Activated CD4-positive, alpha-beta memory T cell treated with anti-CD3 and anti-CD28 coated beads, Interleukin-2, amount 10 ng/mL, durations not matched to agents 7 days and 5 days (primary cell): Measurements from ENCODE around the gene ABHD17B. TPM values are rescaled to one million over a fixed set of nuclear protein-coding genes. Genes with fewer than 3 reads are reported as not detected.
"Not testable (repeated sequence)": the region's sequence is repeated elsewhere in the genome, so short reads cannot be mapped to it uniquely, and the experiment has no call there.

Source experiments
- CTCF ChIA-PET: fragments of 350-600 bp; sonication (Branson Sonifier 250); formaldehyde crosslinking; loops from one replicate; lab custom pipeline; 2021; ENCODE audit warnings: antibody characterized with exemption, inconsistent platforms; lab: Charles Lee
- POLR2A ChIA-PET: fragments of 350-600 bp; sonication (Branson Sonifier 250); formaldehyde crosslinking; loops from one replicate; lab custom pipeline; 2021; ENCODE audit warnings: antibody characterized with exemption; lab: Charles Lee
- DNase-seq: peaks from one replicate; pipeline ENCODE4 v3.0.0-alpha.2; 2020
- H3K27ac Mint-ChIP-seq: one replicate; pipeline ENCODE4 v1.8.0; 2021; ENCODE audit warnings: mild to moderate bottlenecking, mixed read lengths
- H3K27me3 Mint-ChIP-seq: one replicate; pipeline ENCODE4 v1.8.0; 2021; ENCODE audit warnings: mixed read lengths
- H3K36me3 Mint-ChIP-seq: one replicate; pipeline ENCODE4 v1.8.0; 2021; ENCODE audit warnings: low read depth, mixed read lengths
- H3K4me1 Mint-ChIP-seq: one replicate; pipeline ENCODE4 v1.8.0; 2021; ENCODE audit warnings: mixed read lengths
- H3K4me3 Mint-ChIP-seq: one replicate; pipeline ENCODE4 v1.8.0; 2021; ENCODE audit warnings: mild to moderate bottlenecking, mixed read lengths
- H3K9me3 Mint-ChIP-seq: one replicate; pipeline ENCODE4 v1.8.0; 2021; ENCODE audit warnings: mixed read lengths
- total RNA-seq, 2 experiments: library from RNA; stranded (reverse); gene quantifications; one replicate each; pipeline ENCODE4 v1.2.3, GENCODE V29; 2021

Gene ABHD17B
- total RNA-seq, 2 experiments from 2014 or later = 25.6 to 27.3 TPM

DNA sequence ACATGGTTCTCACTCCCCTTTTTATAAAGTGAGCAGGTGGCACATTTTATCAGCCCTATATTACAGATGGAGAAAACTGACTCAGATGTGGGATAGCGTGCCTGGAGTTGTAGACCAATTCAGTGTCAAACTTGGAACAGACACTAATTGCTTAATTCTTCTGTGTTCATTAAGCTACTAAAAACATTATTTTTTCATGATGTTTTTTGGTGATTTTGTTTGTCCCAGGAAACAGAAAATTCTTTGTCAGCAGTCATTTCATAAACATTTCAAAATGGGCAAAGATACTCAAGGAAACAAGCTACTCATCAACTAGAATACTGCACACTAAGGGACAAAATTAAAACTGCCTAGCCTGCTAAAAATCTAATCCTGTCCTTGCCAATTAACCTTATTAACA, 2.2 kb downstream of the ABHD17B start:
- Mint-ChIP-seq H3K9me3 (no peaks in the 10 kb centered on the region), H3K4me1 (peaks cover 52% of the 10 kb centered on the region), H3K27me3 (no peaks in the 10 kb centered on the region), H3K4me3 (peak overlapping the region; percentile 97), H3K27ac (no peak overlapping the region), H3K36me3 (peaks cover 20% of the 10 kb centered on the region)
- POLR2A ChIA-PET = interaction anchor here (0.7 kb wide), 1 partner anchor 18 kb away, joined by 3 read pairs; no protein-coding TSS in a partner anchor
- DNase-seq = no peak
- CTCF ChIA-PET = interaction anchor here (2.1 kb wide), 1 partner anchor 14 kb away, joined by 6 read pairs; no protein-coding TSS in a partner anchor

DNA sequence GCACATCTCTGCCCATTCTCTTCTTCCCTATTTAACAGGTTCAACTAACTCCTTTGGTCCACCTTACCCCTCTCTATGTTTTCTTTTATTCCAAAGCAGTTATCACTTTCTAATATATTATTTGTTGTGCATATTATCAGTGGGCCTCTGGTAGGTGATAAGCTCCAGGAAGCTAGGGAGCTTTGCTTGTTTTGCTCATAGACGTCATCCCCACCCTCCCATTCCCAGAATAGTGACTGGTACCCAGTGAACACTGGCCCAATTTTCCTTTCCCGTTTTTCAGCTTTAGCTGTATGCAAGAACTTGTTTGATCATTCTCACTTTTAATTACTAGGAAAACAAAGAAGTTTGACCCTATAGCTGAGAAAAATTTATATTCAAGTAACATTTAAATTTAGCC, 6.9 kb downstream of the ABHD17B start:
- CTCF ChIA-PET = no interaction called here
- H3K27me3 Mint-ChIP-seq = no peaks in the 10 kb centered on the region
- H3K27ac Mint-ChIP-seq = no peak overlapping the region
- peaks cover 17% of the 10 kb centered on the region for H3K36me3 Mint-ChIP-seq
- H3K9me3 Mint-ChIP-seq = no peaks in the 10 kb centered on the region
- POLR2A ChIA-PET = no interaction called here
- DNase-seq = no peak
- H3K4me3 Mint-ChIP-seq = no peak overlapping the region
- peaks cover 56% of the 10 kb centered on the region for H3K4me1 Mint-ChIP-seq

DNA sequence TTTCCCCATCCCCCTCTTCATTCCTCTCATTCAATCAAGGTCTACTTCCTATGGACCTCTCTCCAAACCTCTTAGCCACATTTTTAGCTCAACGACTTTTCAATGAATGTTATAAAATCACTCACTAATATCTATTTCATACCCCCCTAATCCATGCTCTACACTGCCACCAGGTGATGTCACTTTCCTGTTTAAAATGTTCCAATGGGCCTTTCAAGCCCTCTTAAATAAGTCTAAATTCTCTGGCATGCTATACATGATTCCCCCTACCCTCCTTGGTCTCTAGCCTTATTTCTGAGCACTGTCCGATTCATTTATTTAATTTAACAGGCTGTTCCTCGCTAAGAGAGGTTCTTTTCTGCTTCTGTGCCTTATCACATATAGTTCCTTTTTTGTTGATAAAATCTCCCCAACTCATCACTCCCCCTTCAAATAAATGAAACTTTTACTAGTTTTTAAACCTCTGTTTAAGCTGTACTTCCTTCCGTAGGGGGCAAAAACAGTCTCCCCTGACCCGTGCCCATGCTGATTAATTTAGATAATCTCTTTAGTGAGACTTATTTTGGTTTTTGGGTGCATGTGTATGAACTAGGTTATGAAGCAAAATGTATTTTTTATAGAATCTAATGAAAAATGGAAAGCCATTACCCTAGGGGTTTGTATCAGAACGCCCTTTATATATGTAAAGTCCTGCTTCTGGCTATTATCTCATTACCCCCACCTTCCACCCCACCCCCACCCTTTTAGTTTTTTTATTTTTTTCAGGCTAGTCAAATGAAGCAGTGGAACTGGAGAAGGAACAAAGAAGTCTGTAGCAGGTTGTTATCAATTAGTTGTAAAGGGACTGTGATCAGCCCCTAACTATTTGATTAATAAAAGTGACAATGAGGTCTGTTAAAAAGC, 9.0 kb downstream of the ABHD17B start:
- CTCF ChIA-PET = no interaction called here
- Mint-ChIP-seq H3K27me3 (no peaks in the 10 kb centered on the region), H3K4me1 (peaks cover 57% of the 10 kb centered on the region), H3K27ac (no peak overlapping the region), H3K36me3 (peaks cover 26% of the 10 kb centered on the region), H3K4me3 (no peak overlapping the region), H3K9me3 (no peaks in the 10 kb centered on the region)
- POLR2A ChIA-PET = interaction anchor here (3.9 kb wide), 1 partner anchor 9 kb away, joined by 22 read pairs; the partner anchor contains the start of genes ABHD17B and C9orf85
- no peak for DNase-seq

DNA sequence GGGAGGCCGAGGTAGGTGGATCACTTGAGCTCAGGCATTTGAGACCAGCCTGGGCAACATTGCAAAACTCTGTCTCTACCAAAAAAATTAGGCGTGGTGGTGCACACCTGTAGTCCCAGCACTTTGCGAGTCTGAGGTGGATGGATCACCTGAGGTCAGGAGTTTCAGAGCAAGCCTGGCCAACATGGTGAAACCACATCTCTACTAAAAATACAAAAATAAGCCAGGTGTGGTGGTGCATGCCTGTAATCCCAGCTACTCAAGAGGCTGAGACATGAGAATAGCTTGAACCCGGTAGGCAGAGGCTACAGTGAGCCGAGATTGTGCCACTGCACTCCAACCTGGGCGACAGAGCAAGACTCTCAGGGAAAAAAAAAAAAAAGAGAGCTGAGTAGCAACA, 12.2 kb downstream of the ABHD17B start:
- not testable (repeated sequence) for DNase-seq, H3K27me3 Mint-ChIP-seq, H3K4me3 Mint-ChIP-seq, H3K9me3 Mint-ChIP-seq
- H3K27ac Mint-ChIP-seq = peak overlapping the region; percentile 37
- CTCF ChIA-PET = interaction anchor here (1.2 to 1.6 kb wide), 3 partner anchors 12 to 116 kb away, joined by 3 to 5 read pairs (median 3); no protein-coding TSS in a partner anchor
- peaks cover 23% of the 10 kb centered on the region for H3K36me3 Mint-ChIP-seq
- peaks cover 76% of the 10 kb centered on the region for H3K4me1 Mint-ChIP-seq
- POLR2A ChIA-PET = interaction anchor here (1.8 to 3.9 kb wide), 2 partner anchors 8 to 13 kb away, joined by 5 to 22 read pairs; partner anchors contain the start of genes ABHD17B and C9orf85

DNA sequence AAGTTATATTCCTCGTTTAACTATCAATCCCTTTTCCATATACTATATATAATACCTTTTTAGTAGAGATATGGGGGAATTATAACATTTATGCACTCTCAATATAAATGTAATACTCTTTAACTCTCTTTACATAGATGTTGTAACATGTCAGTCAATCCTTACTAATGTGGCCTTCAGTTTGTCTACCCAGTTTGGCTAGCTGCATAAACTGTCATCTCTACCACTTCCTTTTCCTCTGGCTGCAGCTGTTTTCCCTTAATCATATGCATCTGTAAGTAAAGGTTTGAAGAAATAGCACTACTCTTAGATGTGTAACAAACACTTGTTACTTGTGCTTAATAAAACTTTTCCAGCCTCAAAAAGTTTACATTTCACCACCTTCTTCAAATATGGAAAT, 13.4 kb downstream of the ABHD17B start:
- Mint-ChIP-seq H3K4me3 (no peak overlapping the region), H3K4me1 (peaks cover 77% of the 10 kb centered on the region), H3K36me3 (peaks cover 30% of the 10 kb centered on the region), H3K27me3 (no peaks in the 10 kb centered on the region), H3K27ac (peak overlapping the region; percentile 41), H3K9me3 (no peaks in the 10 kb centered on the region)
- peak; percentile 41 for DNase-seq
- ChIA-PET POLR2A (interaction anchor here (1.1 to 3.1 kb wide), 6 partner anchors 9 to 468 kb away, joined by 3 to 41 read pairs (median 4); partner anchors contain the start of genes ABHD17B and C9orf85), CTCF (interaction anchor here (1.3 to 2.9 kb wide), 3 partner anchors 13 to 91 kb away, joined by 3 to 16 read pairs (median 5); partner anchors contain the start of genes ABHD17B and C9orf85)

DNA sequence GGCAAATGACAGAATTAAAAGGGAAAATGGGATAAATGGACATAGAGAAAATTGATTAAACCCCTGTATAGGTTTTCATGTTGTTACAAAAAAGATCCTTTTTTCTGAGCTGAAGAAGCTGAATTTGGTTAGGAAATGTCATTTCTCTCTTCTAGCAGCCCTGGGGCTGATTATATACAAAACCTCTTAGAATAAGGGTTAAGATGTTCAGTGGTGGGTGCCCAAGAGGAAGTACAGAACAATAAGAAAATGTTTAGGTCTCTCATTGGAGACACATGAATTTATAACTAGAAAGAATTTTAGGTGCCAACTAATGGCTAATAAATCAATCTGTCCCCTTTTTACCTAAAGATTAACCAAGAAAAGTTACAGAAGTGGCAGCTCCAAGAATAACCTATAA, 14.2 kb downstream of the ABHD17B start:
- CTCF ChIA-PET = interaction anchor here (2.9 kb wide), 1 partner anchor 14 kb away, joined by 16 read pairs; the partner anchor contains the start of genes ABHD17B and C9orf85

DNA sequence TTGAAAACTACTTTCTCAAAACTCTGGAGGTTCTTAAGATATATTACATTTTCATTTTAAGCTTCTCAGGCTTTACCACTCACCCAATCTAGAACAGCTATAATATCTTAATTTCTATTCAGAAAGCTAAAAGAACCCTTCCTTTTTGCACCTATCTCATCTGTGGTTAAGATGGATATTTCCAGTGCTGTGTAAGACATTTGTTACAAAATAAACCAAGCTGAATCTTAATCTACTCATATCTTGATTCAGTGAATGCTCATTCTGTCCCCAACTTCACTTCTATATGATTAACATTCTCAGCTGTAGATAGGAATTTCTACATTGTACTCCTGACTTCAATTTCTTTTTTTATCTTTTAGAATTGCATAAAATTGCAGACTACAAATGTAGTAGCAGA, 15.0 kb downstream of the ABHD17B start:
- Mint-ChIP-seq H3K4me3 (no peak overlapping the region), H3K27ac (peak overlapping the region; percentile 89), H3K36me3 (peaks cover 30% of the 10 kb centered on the region), H3K27me3 (no peaks in the 10 kb centered on the region), H3K4me1 (peaks cover 64% of the 10 kb centered on the region), H3K9me3 (no peaks in the 10 kb centered on the region)
- CTCF ChIA-PET = interaction anchor here (0.6 to 2.9 kb wide), 5 partner anchors 9 to 128 kb away, joined by 3 to 16 read pairs (median 5); partner anchors contain the start of genes ABHD17B, C9orf85 and CEMIP2
- POLR2A ChIA-PET = interaction anchor here (0.6 to 3.1 kb wide), 3 partner anchors 15 to 113 kb away, joined by 3 to 41 read pairs (median 3); partner anchors contain the start of genes ABHD17B and C9orf85
- DNase-seq = no peak

More for the DNA sequence above, 14.2 kb downstream of the ABHD17B start:
- DNase-seq = no peak
- Mint-ChIP-seq H3K27me3 (no peaks in the 10 kb centered on the region), H3K4me1 (peaks cover 70% of the 10 kb centered on the region), H3K27ac (peak overlapping the region; percentile 89), H3K4me3 (no peak overlapping the region), H3K36me3 (peaks cover 30% of the 10 kb centered on the region), H3K9me3 (no peaks in the 10 kb centered on the region)
- POLR2A ChIA-PET = interaction anchor here (1.1 to 3.1 kb wide), 4 partner anchors 14 to 469 kb away, joined by 3 to 41 read pairs (median 4); partner anchors contain the start of genes ABHD17B and C9orf85

DNA sequence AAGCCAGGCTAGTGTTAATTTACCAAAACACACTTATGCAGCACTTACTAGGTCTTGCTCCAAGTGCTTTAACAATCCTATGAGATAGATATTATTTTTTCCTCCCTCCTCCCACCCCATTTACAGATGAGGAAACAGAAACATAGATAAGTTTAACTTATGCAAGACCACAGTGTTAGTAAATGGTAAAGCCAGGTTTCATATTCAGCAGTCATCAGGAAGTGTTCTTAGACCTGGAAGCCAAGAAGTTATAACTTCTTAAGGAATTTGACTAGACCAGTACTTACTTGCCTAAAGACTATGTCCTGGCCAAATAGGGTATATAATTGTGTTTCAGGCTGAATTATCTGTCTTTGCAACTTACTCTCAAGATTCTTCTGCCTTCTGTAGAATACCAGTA, 15.9 kb downstream of the ABHD17B start:
- H3K27ac Mint-ChIP-seq = peak overlapping the region; percentile 89
- ChIA-PET POLR2A (interaction anchor here (0.5 to 1.7 kb wide), 2 partner anchors 16 to 95 kb away, joined by 3 to 5 read pairs; partner anchors contain the start of genes ABHD17B and C9orf85), CTCF (interaction anchor here (1.2 to 2.9 kb wide), 3 partner anchors 13 to 127 kb away, joined by 5 to 16 read pairs (median 6); partner anchors contain the start of genes ABHD17B, C9orf85 and CEMIP2)
- H3K4me1 Mint-ChIP-seq = peaks cover 60% of the 10 kb centered on the region
- H3K36me3 Mint-ChIP-seq = peaks cover 30% of the 10 kb centered on the region
- no peaks in the 10 kb centered on the region for H3K27me3 Mint-ChIP-seq
- H3K9me3 Mint-ChIP-seq = no peaks in the 10 kb centered on the region
- no peak overlapping the region for H3K4me3 Mint-ChIP-seq
- no peak for DNase-seq

DNA sequence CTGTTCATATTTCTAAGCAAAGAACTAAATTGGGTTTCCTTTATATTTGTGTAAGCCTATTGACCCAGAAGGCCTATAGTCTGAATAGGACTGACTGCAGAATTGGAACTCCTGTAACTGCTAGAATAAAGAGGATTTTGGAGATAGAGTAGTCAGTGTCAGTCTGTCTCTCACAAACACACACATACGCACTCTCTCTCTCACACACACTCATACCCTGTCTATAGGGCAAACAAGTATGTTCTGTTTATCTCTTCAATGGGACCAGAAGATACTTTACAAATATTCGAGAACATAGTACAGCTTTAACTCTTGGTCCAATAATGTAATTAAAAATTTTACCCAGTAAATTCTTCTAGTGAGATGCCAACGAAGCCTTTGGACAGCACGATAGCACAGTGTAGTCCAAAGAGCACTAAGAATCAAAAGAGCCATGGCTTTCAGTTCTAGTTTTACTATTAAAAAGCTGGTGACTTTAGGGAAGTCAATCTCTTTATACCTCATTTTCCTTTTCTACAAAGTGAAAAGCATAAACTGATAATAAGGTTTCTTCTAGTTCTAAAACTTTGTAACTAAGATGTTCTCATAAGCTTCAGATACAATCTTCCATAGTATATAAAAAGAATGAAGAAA, 19.3 kb downstream of the ABHD17B start:
- Mint-ChIP-seq H3K4me3 (no peak overlapping the region), H3K9me3 (no peaks in the 10 kb centered on the region), H3K27me3 (no peaks in the 10 kb centered on the region), H3K27ac (no peak overlapping the region), H3K4me1 (peaks cover 36% of the 10 kb centered on the region), H3K36me3 (peaks cover 26% of the 10 kb centered on the region)
- ChIA-PET POLR2A (interaction anchor here (1.4 to 1.5 kb wide), 2 partner anchors 17 to 20 kb away, joined by 3 to 5 read pairs; partner anchors contain the start of genes ABHD17B and C9orf85), CTCF (interaction anchor here (1.5 kb wide), 1 partner anchor 76 kb away, joined by 3 read pairs; no protein-coding TSS in a partner anchor)
- no peak for DNase-seq

DNA sequence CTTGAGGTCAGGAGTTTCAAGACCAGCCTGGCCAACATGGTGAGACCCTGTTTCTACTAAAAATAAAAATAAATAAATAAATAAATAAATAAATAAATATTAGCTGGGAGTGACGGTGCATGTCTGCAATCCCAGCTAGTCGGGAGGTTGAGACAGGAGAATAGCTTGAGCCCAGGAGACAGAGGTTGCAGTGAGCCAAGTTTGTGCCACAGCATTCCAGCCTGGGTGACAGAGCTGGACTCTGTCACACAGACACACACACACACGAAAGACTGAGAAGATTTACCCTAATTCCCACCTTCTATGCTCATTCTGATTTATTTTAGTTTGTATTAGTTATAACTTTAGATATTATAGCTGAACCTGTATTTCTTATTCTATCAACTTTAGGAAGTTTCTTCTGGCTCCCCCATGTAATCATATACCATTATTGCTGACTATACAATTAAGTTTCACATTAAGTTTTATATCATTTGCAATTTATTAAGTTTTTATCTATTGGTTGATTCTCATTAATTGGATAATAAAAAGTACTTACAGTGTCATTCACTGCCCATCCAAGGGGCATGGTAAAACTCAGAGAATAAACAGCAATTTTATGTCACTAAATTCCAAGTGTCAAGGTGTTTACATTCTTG, 20.8 kb downstream of the ABHD17B start:
- no peaks in the 10 kb centered on the region for H3K27me3 Mint-ChIP-seq
- DNase-seq = no peak
- peaks cover 31% of the 10 kb centered on the region for H3K4me1 Mint-ChIP-seq
- ChIA-PET POLR2A (interaction anchor here (1.4 to 1.5 kb wide), 2 partner anchors 19 to 21 kb away, joined by 3 to 5 read pairs; partner anchors contain the start of genes ABHD17B and C9orf85), CTCF (no interaction called here)
- H3K4me3 Mint-ChIP-seq = no peak overlapping the region
- no peak overlapping the region for H3K27ac Mint-ChIP-seq
- H3K36me3 Mint-ChIP-seq = peaks cover 30% of the 10 kb centered on the region
- H3K9me3 Mint-ChIP-seq = no peaks in the 10 kb centered on the region

DNA sequence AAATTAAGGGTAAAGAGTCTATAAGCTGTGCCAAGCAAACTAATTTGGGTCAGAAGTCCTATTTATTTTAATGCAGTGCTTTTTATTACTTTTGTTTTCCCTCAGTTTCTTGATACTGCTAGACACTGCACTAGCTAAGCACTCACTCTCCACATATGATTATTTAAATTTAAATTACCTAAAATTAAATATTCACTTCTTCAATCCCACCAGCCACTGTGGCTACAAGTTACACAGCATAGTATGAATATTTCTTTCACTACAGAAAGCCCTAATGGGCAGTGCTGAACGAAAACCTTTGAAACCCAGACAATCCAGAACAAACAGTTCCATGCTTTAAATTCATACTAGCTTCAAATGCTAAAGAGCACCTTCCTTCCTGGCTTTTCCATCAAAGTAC, 23.6 kb downstream of the ABHD17B start:
- CTCF ChIA-PET = interaction anchor here (1.5 to 1.8 kb wide), 2 partner anchors 9 to 69 kb away, joined by 5 read pairs; no protein-coding TSS in a partner anchor
- POLR2A ChIA-PET = no interaction called here
- no peak overlapping the region for H3K27ac Mint-ChIP-seq

More for the DNA sequence above, 23.6 kb downstream of the ABHD17B start:
- peaks cover 43% of the 10 kb centered on the region for H3K36me3 Mint-ChIP-seq
- H3K27me3 Mint-ChIP-seq = no peaks in the 10 kb centered on the region
- peaks cover 16% of the 10 kb centered on the region for H3K9me3 Mint-ChIP-seq
- H3K4me3 Mint-ChIP-seq = no peak overlapping the region
- no peak for DNase-seq
- peaks cover 20% of the 10 kb centered on the region for H3K4me1 Mint-ChIP-seq
